ENCODE results near the gene SNRNP25. TPM values are rescaled to one million over a fixed set of nuclear protein-coding genes. Genes with fewer than 3 reads are reported as not detected.
"Not testable (repeated sequence)": the region's sequence is repeated elsewhere in the genome, so short reads cannot be mapped to it uniquely, and the experiment has no call there.

SNRNP25 gene
- total and polyA plus RNA-seq, 2 experiments from 2014 or later = 12.1 to 31.5 TPM

- Histone ChIP-seq H3K27ac (no peak overlapping the region), H4K20me1 (ENCODE audit: insufficient read depth) (no peaks in the 10 kb centered on the region), H3K4me3 (no peak overlapping the region), H3K9me2 (ENCODE audit: insufficient read depth) (no peaks in the 10 kb centered on the region), H3K9me3 (ENCODE audit: low read depth) (no peaks in the 10 kb centered on the region), H3K36me3 (ENCODE audit: low read depth) (no peaks in the 10 kb centered on the region), H3K9ac (no peak overlapping the region), H3K4me1 (ENCODE audit: insufficient read depth) (no peaks in the 10 kb centered on the region), H3K27me3 (replicated peaks; ENCODE audit: insufficient read depth) (no peaks in the 10 kb centered on the region), H2AFZ (no peak overlapping the region), H3K4me2 (ENCODE audit: unreplicated experiment) (no peak overlapping the region), H3K79me2 (ENCODE audit: insufficient read depth) (no peaks in the 10 kb centered on the region), H3F3A (ENCODE audit: insufficient read depth) (no peaks in the 10 kb centered on the region)
- DNase-seq = no peak
- TF ChIP-seq EZH2phosphoT487 (IDR thresholded peaks at IDR 0.05; ENCODE audit: insufficient read depth, low read depth) = no peak
- TF ChIP-seq EZH2 (IDR thresholded peaks at IDR 0.05; ENCODE audit: insufficient read depth, poor library complexity, severe bottlenecking) = no peak
- in situ Hi-C loops (cut with MboI) = no loop called here
- 87 to 91% methylated on average over 11 to 17 of the region's 17 CpGs for WGBS, 2 experiments (ENCODE audit: low coverage in 1 of 2, low lambda C conversion rate in 2 of 2, missing lambda C conversion rate in 2 of 2)
Observed at GRCh38 chr16:35011-35677, 18.5 kb upstream of the SNRNP25 start.

- Histone ChIP-seq H3K4me2 (ENCODE audit: unreplicated experiment) (no peak overlapping the region), H3K9me3 (ENCODE audit: low read depth) (no peaks in the 10 kb centered on the region), H2AFZ (no peak overlapping the region), H3K27ac (no peak overlapping the region), H3K9me2 (ENCODE audit: insufficient read depth) (no peaks in the 10 kb centered on the region), H3K4me1 (ENCODE audit: insufficient read depth) (no peaks in the 10 kb centered on the region), H3F3A (ENCODE audit: insufficient read depth) (no peaks in the 10 kb centered on the region), H3K9ac (no peak overlapping the region), H3K79me2 (ENCODE audit: insufficient read depth) (no peaks in the 10 kb centered on the region), H3K27me3 (replicated peaks; ENCODE audit: insufficient read depth) (no peaks in the 10 kb centered on the region), H4K20me1 (ENCODE audit: insufficient read depth) (no peaks in the 10 kb centered on the region), H3K4me3 (no peak overlapping the region), H3K36me3 (ENCODE audit: low read depth) (no peaks in the 10 kb centered on the region)
- DNase-seq = no peak
- 87 to 91% methylated on average over 11 of the region's 11 CpGs for WGBS, 2 experiments (ENCODE audit: low coverage in 1 of 2, low lambda C conversion rate in 2 of 2, missing lambda C conversion rate in 2 of 2)
- TF ChIP-seq EZH2phosphoT487 (IDR thresholded peaks at IDR 0.05; ENCODE audit: insufficient read depth, low read depth) (no peak), EZH2 (IDR thresholded peaks at IDR 0.05; ENCODE audit: insufficient read depth, poor library complexity, severe bottlenecking) (no peak)
- in situ Hi-C loops (cut with MboI) = no loop called here
Observed at GRCh38 chr16:35678-36305, 17.8 kb upstream of the SNRNP25 start.

GRCh38 chr16:36336-36984 lies 17.2 kb upstream of the SNRNP25 start:
- no peaks in the 10 kb centered on the region for H3K9me2 ChIP-seq (ENCODE audit: insufficient read depth)
- no peaks in the 10 kb centered on the region for H3K36me3 ChIP-seq (ENCODE audit: low read depth)
- H3K4me1 ChIP-seq (ENCODE audit: insufficient read depth) = no peaks in the 10 kb centered on the region
- H3K9me3 ChIP-seq (ENCODE audit: low read depth) = no peaks in the 10 kb centered on the region
- TF ChIP-seq EZH2phosphoT487 (IDR thresholded peaks at IDR 0.05; ENCODE audit: insufficient read depth, low read depth) (no peak), EZH2 (IDR thresholded peaks at IDR 0.05; ENCODE audit: insufficient read depth, poor library complexity, severe bottlenecking) (no peak)
- in situ Hi-C loops (cut with MboI) = no loop called here
- no peaks in the 10 kb centered on the region for H3F3A ChIP-seq (ENCODE audit: insufficient read depth)
- WGBS, 2 experiments (ENCODE audit: low coverage in 1 of 2, low lambda C conversion rate in 2 of 2, missing lambda C conversion rate in 2 of 2) = 92 to 95% methylated on average over 13 to 15 of the region's 15 CpGs
- H2AFZ ChIP-seq = no peak overlapping the region
- H3K4me3 ChIP-seq = no peak overlapping the region
- no peaks in the 10 kb centered on the region for H4K20me1 ChIP-seq (ENCODE audit: insufficient read depth)
- no peak for DNase-seq
- H3K79me2 ChIP-seq (ENCODE audit: insufficient read depth) = no peaks in the 10 kb centered on the region
- no peak overlapping the region for H3K9ac ChIP-seq
- H3K27ac ChIP-seq = no peak overlapping the region
- H3K27me3 ChIP-seq (replicated peaks; ENCODE audit: insufficient read depth) = no peaks in the 10 kb centered on the region
- H3K4me2 ChIP-seq (ENCODE audit: unreplicated experiment) = no peak overlapping the region

- Histone ChIP-seq H3K4me1 (ENCODE audit: insufficient read depth) (no peaks in the 10 kb centered on the region), H3K9me3 (ENCODE audit: low read depth) (no peaks in the 10 kb centered on the region), H3K36me3 (ENCODE audit: low read depth) (no peaks in the 10 kb centered on the region), H3K79me2 (ENCODE audit: insufficient read depth) (no peaks in the 10 kb centered on the region), H3K9ac (no peak overlapping the region), H4K20me1 (ENCODE audit: insufficient read depth) (no peaks in the 10 kb centered on the region), H3K27ac (no peak overlapping the region), H3K27me3 (replicated peaks; ENCODE audit: insufficient read depth) (no peaks in the 10 kb centered on the region), H3K4me2 (ENCODE audit: unreplicated experiment) (no peak overlapping the region), H3K9me2 (ENCODE audit: insufficient read depth) (no peaks in the 10 kb centered on the region), H3K4me3 (no peak overlapping the region), H3F3A (ENCODE audit: insufficient read depth) (no peaks in the 10 kb centered on the region), H2AFZ (no peak overlapping the region)
- WGBS, 2 experiments (ENCODE audit: low coverage in 1 of 2, low lambda C conversion rate in 2 of 2, missing lambda C conversion rate in 2 of 2) = 93 to 94% methylated on average over 5 of the region's 5 CpGs
- DNase-seq = no peak
- in situ Hi-C loops (cut with MboI) = no loop called here
- TF ChIP-seq EZH2phosphoT487 (IDR thresholded peaks at IDR 0.05; ENCODE audit: insufficient read depth, low read depth) (no peak), EZH2 (IDR thresholded peaks at IDR 0.05; ENCODE audit: insufficient read depth, poor library complexity, severe bottlenecking) (no peak)
Observed at GRCh38 chr16:37511-37910, 16.1 kb upstream of the SNRNP25 start.

GRCh38 chr16:38206-38605 lies 15.4 kb upstream of the SNRNP25 start:
- 92 to 93% methylated on average over 11 of the region's 11 CpGs for WGBS, 2 experiments (ENCODE audit: low coverage in 1 of 2, low lambda C conversion rate in 2 of 2, missing lambda C conversion rate in 2 of 2)
- H3F3A ChIP-seq (ENCODE audit: insufficient read depth); H3K79me2 ChIP-seq (ENCODE audit: insufficient read depth); H4K20me1 ChIP-seq (ENCODE audit: insufficient read depth); H3K36me3 ChIP-seq (ENCODE audit: low read depth); H3K9ac ChIP-seq; H3K4me2 ChIP-seq (ENCODE audit: unreplicated experiment); H3K9me3 ChIP-seq (ENCODE audit: low read depth); H3K27ac ChIP-seq; H3K9me2 ChIP-seq (ENCODE audit: insufficient read depth); in situ Hi-C loops (cut with MboI); DNase-seq; H3K4me1 ChIP-seq (ENCODE audit: insufficient read depth); H3K27me3 ChIP-seq (replicated peaks; ENCODE audit: insufficient read depth); H3K4me3 ChIP-seq; H2AFZ ChIP-seq: not testable (repeated sequence)
